Transverse colon (tissue), 4 donors: ENCODE results near the gene KIAA1217.

Source experiments
- EP300 ChIP-seq: sonication (generic); formaldehyde crosslinking; IDR thresholded peaks from one replicate; pipeline ENCODE4 v1.6.1; 2017; ENCODE audit warnings: antibody characterized with exemption, low read depth
- POLR2A ChIP-seq: fragments of 450-650 bp; IDR thresholded peaks from one replicate; pipeline ENCODE4 v1.6.1; 2016; ENCODE audit warnings: antibody characterized with exemption, mild to moderate bottlenecking, moderate library complexity
- POLR2AphosphoS5 ChIP-seq, 3 donors: sonication (generic); formaldehyde crosslinking; IDR thresholded peaks; one replicate each; pipeline ENCODE4 v1.6.1; 2016; ENCODE audit warnings: antibody characterized with exemption in 3 of 3
- TF ChIP-seq, protein P1 (sequence below), 5 experiments: fragments of 200-600 bp in 3 of 5; fragments of 450-650 bp in 2 of 5; sonication (generic) in 3 of 5; IDR thresholded peaks; 1 replicate in 2 of 5; 2 replicates in 3 of 5; pipeline ENCODE4 v1.5.1; 2016 to 2017; ENCODE audit warnings: antibody characterized with exemption in 5 of 5, inconsistent platforms in 3 of 5, mild to moderate bottlenecking in 2 of 5, moderate library complexity in 1 of 5

DNA sequence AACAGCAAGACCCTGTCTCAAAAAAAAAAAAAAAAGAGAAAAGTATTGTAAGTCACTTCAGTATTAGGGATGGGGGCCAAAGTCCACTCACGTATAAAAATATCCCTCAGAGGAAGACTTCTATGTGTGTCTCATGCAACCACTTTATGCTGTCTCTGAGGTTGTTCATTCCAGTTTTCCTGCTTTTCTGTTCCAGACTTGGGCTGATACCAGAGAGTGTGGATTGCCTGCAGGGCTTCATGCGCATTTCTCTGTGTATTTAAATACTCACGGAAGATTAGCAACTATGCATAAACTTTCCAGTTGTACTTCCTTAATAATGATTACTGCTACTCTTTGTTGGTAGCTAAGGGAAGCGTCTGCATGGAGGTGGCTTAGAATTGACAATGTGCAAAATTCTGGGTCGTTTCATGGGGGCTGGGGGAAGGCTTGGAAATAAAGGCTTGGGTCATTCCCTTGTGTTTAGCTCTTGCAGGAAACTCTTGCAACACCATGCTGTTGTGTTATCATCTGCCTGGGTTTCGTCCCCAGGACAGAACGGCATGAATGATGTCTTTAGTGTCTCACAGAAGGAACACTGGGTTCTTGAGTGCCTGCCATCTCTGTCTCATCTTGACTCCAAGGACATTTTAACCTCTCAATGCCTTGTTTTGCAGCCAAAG, 54.1 kb downstream of the KIAA1217 start:
- TF ChIP-seq, protein P1, sequence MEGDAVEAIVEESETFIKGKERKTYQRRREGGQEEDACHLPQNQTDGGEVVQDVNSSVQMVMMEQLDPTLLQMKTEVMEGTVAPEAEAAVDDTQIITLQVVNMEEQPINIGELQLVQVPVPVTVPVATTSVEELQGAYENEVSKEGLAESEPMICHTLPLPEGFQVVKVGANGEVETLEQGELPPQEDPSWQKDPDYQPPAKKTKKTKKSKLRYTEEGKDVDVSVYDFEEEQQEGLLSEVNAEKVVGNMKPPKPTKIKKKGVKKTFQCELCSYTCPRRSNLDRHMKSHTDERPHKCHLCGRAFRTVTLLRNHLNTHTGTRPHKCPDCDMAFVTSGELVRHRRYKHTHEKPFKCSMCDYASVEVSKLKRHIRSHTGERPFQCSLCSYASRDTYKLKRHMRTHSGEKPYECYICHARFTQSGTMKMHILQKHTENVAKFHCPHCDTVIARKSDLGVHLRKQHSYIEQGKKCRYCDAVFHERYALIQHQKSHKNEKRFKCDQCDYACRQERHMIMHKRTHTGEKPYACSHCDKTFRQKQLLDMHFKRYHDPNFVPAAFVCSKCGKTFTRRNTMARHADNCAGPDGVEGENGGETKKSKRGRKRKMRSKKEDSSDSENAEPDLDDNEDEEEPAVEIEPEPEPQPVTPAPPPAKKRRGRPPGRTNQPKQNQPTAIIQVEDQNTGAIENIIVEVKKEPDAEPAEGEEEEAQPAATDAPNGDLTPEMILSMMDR (IDR thresholded peaks at IDR 0.05): no peak
- TF ChIP-seq POLR2AphosphoS5 (IDR thresholded peaks at IDR 0.05): peak in 1 of 3 donors; percentile 62
- TF ChIP-seq EP300: no peak
- no peak for TF ChIP-seq POLR2A
